C1 segment of cervical spinal cord (tissue), 14 donors: ENCODE results near the gene GABRG3.
"Not testable (repeated sequence)": the region's sequence is repeated elsewhere in the genome, so short reads cannot be mapped to it uniquely, and the experiment has no call there.

Experiments
- DNase-seq, 14 donors: peaks; one replicate each; lab custom pipeline; 2025; lab: John Stamatoyannopoulos, UW

GABRG3 gene

DNA sequence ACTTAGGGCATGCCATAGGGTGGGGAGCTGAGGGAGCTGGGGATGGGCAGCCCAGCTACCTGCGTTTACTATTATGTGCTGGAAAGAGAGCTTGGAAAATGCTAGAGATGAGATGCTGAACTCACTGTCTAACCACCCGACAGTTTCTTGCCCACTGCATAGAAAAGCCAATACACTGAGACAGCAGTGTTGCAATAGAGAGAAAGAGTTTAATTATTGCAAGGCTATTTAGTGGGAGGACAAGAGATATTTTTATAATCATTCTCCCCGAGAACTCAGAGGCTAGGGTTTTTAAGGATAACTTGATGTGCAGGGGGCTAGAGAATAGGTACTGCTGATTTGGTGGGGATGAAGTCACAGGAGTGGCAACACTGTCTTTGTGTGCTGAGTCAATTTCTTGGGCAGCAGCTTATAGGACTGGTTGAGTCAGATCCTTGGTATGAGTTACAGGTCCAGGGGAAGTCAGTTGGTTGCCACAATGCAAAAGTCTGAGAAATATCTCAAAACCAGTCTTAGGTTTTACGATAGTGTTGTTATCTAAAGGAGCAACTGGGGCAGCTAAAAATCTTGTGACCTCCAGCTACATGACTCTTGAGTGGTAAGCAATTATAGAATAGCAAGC, 205.9 kb downstream of the GABRG3 start:
- no peak for DNase-seq

DNA sequence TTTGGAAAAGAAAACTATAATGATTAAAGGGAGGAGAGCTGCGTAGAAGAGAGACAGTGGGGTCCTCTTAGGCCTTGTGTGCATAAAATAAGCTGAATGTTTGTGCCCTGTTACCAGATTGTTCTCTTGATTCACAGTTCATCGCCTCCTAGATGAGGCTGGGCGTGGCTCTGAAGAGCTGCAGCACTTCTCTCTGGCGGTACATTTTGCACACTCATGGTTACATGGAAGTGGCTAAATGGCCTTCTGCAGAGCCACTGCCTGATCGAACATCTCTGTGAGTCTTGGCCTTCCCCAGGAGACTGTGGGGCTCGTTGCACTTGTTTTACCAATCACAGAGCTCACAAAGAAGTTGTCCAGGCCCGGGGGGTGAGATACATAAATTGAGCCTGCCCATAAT, 208.8 kb downstream of the GABRG3 start:
- DNase-seq = no peak

DNA sequence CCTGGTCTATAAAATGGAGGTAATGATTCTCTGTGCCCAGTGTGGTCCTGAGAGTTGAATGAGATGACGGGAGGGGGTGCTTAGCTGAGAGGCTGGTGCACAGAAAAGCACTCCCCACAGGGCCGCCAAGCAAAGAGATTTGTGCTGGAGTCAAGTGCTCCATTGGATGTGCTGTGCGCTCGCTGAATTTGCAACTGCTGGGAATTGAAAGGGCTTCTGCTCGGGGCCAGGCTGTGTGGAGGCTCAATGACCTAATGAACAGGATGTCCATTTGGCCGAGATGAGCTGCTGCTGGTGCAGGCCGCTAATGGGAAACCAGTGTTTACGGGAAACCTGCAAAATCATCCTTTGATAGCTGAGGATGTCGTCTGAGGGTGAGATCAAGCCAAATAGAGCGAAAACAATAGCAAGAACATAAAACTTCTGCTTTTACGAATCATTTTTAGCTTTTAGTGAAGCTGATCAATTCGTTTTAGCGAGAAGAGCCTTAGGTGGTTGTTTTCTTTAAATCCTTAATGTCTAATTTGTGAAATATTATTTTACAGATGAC, 211.7 kb downstream of the GABRG3 start:
- DNase-seq = no peak

DNA sequence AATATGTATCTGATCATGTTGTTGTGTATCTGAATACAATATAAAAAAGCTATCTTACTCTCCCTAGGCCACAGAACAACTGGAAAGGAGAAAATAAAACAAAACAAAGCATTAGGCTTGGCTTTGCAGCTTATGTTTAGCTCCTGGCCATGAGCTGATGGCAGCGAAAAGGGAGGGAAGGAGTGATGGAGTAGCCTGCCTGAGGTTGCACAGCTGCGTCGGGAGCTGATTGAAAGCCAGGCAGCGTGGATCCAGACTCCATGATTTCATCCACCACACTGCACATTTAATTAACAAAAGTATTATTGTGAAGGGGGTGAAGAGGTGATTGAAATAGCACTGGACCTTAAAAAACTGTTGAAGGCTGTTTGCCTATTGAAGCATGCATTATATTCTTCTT, 212.2 kb downstream of the GABRG3 start:
- no peak for DNase-seq

DNA sequence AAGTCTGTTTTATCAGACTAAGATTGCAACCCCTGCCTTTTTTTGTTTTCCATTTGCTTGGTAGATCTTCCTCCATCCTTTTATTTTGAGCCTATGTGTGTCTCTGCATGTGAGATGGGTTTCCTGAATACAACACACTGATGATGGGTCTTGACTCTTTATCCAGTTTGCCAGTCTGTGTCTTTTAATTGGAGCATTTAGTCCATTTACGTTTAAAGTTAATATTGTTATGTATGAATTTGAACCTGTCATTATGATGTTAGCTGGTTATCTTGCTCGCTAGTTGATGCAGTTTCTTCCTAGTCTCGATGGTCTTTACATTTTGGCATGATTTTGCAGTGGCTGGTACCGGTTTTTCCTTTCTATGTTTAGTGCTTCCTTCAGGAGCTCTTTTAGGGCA, 220.5 kb downstream of the GABRG3 start:
- not testable (repeated sequence) for DNase-seq

DNA sequence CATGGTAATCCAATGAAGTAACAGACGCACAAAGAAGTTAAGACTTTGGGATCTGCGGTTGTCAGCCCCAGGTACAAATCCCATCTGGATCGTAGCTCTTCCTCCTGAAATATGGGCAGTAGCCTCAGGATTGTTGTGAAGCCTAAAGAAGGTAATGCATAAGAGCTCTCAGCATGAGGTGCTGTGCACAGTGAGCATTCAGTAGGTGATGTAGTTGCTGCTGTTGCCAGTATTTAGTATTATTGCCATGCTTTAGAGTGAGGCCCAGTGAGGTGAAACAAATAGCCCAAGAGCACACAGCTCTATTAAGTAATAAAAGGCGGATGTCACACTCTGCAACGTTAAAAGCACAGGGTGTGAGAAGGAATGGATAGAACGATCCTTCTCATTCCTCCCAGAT, 225.7 kb downstream of the GABRG3 start:
- DNase-seq = no peak

DNA sequence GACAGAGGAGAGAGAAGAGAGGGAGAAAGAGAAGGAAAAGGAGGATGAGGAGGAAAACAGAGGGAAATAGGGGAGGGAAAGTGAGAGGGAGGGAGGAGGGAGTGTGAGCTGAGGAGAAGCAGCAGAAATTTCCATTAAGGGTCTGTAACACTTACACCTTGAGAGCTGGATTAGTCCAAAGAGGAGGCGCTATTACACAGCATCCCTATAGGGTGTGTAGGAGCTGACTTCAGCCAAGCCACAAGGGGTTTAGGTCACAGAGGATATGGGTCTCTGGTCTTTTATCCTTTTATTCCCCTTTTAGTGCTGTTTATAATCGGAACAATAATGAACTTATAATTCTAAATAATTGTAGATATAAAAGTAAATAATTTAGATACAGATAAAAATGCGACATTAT, 230.4 kb downstream of the GABRG3 start:
- DNase-seq = no peak

DNA sequence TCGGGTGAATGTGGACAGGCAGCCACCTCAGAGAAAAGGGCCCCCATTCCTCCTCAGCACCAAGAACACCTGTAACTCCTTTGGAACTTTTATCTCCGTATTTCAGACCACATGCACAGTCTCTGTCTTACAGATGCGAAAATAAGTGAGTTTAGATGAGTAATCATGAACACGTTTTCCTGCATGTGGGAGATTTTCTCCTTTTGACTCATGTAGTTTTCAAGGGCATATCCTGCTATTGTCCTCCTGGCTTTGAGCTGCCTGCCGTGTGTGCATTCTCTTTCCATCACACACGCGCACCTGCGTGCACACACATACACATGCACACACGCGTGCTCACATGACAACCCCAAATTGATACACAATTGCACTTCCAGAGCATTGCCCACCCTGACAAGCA, 239.2 kb downstream of the GABRG3 start:
- DNase-seq = no peak

DNA sequence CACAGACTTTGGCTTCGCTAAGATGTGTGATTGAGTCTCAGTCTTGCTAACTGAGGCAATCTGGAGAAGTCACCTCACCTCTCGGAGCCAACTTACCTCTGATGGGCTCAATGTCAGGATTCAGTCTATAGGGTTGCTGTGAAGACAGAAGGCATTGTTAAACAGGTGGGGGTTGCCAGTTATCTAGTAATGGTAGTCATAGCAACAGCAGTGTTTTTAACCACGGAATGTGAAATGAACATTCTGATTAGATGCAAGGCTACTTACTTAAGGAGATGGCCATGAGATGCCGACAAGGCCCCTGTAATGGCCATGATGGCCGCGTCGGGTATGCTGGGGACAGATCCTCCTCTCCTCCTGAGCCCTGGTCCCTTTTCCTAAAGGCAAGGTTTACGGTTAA, 243.1 kb downstream of the GABRG3 start:
- DNase-seq = no peak

DNA sequence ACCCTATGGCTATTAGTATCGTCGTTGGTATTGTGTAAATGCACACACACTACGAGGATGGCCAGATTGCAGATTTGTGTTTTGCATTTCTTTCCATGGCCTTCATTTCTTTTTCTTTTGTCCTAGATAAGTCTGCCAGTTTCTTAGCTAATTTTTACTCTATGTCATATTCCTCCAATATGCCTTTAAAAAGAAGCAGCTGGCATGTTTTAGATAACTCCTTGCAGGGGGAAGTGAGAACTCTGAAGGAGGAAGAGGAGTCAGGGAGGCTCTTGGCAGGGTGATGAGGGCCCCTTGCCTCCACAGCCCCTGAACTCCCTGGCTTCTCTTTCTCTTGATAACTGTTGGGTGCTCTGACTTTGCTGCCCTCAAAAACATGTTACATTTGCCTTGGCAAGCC, 244.0 kb downstream of the GABRG3 start:
- DNase-seq = no peak

DNA sequence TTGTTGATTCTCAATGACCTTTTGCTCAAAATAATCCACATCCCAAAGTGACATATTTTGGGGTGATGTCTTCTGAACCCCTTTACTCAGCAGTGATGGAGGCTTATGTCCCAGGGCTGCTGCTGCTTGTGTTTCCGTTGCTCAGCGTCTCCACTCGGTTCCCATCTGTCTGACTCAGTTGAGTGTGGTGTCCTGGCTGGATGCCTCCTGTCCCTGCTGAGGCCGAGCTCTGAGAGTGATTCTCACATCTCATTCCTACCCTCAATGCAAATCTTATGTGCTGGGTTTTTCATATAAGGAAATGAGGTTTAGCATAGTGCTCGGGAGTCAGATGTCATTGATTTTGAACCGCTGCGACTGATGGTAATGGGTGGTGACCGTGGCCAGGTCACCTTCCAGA, 247.4 kb downstream of the GABRG3 start:
- no peak for DNase-seq

DNA sequence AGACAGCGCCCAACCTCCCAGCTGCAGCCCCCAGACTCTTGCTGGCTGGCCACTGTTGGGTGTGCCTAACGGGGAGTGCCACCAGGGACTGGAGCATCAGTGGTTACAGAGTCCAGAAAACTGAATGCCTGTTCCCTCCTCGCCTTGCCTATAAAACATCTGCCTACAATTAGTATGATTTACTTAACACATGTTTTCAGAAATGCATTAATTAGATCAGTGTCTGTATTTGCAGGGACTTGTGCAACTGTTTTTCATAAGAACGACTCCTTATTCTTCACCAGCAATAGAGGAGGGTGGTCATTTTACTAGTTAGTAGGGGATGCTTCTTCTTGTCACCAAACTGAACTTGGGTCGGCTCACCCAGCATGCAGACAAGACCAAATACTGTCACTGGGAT, 248.7 kb downstream of the GABRG3 start:
- no peak for DNase-seq

DNA sequence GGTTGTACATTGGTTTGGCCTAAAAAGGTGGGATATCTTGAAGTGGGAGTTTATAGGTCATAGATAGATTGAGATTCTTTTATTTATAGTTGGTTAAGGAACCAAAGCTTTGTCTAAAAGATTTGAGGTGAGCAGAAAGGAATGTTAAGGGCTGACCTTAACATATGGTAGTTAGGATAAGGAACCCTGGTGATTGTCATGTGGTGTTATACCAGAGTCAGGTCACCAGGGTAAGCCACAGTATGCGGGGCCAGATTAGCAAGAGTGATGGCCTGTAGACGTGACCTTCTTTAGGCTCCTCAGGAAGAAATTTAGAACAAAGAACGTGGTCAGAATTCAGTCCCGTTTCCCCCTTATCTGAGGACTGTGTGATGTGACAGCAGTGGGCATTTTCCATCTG, 249.2 kb downstream of the GABRG3 start:
- DNase-seq = no peak

DNA sequence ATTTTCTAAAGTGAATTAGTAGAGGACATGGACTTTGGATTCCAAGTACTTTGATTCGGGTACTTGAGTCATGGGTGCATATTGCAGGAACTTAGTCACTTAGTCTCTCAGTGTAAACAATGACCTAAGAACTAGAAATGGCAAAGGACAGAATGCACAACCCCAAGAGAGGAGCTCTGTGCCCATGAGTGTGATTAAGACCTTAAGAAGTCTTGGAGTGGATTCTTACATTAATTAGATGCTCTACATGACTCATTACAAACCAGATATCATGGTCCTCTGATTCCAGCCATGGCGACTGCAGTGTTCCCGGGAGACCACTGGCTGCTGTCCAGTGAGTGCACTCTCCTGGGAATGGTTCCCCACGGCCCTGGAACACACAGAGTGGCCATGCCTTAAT, 251.5 kb downstream of the GABRG3 start:
- DNase-seq = no peak

DNA sequence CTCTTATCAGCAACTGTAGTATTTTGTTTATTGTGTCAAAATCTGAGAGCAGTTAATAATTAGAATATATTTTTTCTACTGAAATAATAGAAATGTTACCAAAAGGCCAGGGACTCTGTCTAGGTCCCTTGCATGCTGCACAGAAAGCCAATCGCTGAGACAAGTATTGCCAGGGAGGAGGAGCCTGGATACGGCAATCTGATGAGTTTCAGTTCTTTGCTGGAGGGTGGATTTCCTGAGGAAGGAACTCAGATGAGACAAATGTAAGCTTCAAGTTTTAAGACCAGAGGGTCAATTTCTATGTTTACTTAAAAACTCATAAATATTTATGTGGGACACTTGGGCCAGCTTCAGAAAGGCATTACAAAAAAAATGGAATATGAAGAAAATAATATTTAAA, 252.2 kb downstream of the GABRG3 start:
- DNase-seq = no peak

DNA sequence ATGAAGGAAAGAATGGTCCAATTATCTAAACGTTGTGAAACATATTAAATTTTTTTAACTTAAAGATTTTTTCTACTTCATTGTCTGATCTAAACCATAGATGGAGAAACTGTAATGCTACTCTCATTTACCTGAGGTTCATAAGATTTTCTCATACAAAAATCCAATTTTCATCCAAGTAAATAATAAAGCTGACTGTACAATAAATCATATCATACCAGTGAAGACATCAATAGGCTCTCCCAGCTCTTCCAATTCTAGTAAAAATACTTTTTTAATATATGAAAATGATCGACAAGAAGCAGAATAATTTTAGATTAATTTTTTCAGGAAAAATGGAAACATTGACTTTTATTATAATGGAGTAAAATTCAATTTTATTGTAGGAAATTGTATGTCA, 260.8 kb downstream of the GABRG3 start:
- DNase-seq = no peak

DNA sequence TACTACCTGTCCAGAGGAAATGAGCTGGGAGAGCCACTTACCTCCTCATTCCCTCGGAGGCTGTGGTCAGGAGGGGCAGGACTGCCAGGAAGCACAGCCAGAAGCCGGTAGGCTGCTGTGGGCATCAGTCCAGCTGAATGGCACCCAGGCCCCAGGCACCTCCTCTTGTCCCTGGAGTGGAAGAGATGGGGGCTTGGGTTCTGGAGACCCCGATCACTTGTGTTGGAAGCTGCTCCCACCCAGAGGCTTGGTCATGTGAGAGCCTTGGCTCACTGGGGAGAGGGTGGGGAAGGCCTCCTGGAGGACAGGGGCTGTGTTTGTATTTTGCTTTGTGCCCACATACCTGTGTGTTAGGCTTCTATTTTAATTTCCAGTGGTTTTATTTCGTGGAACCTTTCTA, 261.9 kb downstream of the GABRG3 start:
- no peak for DNase-seq

DNA sequence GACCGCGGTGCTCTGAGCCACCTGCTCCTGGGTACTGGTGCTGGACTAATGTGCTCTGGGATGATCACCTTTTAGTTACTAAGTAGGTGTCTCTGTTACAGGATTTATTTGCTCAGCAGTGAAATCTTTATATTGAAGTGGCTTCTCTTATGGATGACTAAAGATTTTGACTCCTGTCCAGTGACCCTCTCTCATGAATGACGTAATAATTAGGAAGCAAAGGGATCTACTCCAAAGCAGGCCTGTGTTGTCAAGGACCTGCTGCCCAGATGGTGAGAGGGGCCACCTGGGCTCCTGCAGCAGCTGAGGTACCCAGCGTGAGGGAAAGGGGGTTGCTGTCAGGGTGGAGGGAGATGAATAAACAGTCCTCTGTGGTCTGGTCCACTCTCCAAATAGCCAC, 263.6 kb downstream of the GABRG3 start:
- DNase-seq = no peak

DNA sequence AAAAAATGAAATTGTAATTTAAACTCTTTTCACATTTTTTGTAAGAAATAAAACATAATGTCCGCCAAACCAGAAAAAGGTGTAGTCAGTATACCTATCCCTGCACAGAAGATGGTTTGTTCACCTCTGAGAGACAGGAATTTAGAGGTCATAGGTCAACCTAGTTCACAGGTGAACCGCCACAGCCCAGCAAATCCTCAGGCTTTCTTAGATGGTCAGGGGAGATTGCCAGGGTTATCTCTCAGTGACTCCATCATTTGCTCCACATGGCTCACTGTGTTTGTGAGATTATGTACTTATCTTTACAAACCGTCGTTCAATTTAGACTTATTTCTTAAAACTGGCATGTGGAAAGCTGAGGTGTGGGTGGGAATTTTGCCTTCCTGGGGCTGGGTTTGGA, 264.2 kb downstream of the GABRG3 start:
- DNase-seq = no peak

DNA sequence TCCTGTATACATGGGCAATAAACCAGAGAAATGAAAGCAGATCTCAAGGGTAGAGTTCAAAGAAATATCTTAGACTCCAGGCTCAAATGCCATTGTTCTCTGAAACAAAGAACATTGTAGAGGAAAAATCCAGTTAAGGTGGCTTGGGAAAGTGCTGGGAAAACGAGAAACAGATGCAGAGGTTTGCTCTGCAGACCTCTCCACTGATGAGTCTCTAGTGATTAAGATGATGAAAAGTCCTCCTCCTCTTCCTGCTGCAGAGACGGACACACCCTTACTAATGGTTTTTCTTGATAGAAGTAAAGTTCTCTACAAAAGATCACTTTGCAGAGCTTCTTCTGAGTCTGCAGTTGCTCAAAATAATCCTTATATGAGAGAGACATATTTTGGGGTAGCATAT, 264.7 kb downstream of the GABRG3 start:
- DNase-seq = no peak

DNA sequence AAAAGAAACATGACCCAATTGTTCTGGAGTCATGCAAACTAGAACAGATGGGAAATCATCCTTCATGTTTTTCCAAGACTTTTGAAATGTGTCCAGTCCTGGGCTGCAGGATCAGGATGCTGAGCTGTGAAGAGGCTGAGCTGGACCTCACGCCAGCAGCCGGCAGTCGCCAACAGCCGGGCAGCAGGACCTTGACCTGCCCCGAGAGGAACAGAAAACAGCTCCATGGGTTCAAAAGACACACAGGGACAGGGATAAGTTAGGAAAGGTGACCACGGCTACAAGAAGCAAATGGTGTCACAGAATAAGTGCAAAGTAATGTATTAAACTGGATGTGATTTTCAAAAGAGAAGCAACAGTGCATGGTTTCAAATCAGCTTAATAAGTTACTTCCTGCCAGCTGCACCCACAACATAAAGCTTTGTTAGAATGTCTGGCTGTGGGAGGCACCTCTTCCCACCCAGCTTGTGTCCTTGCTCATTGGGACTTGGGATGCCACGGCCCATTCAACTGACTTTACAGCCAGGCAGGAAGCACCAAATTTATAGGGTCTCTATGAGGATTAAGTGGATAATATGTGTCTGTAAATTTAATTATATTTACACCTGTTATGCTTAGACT, 266.4 kb downstream of the GABRG3 start:
- no peak for DNase-seq

DNA sequence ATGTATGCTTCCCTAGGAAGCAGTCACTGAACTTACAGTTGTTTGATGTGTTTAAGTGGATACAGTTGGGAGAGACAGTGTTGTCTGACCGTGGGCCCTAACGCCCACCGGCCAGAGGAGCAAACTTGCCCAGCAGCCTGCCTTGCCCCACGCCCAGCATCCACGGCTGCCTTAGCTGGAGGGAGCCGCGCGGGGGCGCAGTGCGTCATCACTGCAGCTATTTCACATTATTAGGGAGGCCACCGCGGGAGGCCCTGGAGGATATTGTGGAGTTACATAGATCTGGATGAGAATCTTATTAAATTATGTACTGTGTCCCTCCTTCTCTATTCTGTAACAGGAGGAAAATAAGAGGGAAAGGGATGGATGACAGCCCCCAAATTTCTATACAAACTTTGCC, 267.2 kb downstream of the GABRG3 start:
- DNase-seq = no peak

DNA sequence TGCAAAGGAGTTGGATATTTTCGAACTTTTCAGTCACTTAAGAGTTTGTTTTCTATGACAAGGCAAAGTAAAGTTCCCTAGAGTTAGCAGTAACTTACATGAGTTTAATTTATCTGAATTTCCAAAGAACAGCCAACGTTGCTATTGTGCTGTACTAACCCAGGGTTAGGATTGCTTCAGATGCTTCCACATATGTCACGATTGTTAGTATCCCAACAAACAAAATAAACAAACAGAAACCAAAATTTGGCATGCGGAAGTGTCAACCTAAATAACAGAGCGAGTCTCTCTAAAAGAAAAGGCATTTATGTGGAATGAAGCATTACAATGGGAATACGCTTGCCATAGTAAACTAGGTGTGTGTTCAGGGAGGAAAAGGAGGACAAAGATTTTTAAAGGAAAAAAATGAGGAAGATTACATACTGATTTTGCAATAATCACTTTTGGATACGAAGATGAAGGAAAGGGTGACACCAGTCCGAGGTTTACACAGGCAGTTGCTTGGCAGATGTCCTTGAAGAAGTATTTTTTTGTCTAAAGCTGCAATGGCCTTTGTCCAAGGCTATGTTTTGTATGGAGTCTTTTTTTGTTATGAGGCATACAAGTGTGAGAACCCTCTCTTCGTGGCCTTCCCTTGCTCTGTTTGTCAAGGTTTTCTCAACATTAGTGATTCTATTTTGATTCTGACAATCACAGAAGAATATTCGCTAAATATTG, 267.9 kb downstream of the GABRG3 start:
- DNase-seq = no peak
